IMR-90 (cell line): ENCODE measurements around the gene USP47. TPM values are rescaled to one million over a fixed set of nuclear protein-coding genes. Genes with fewer than 3 reads are reported as not detected.
A peak's percentile ranks its signal among the peaks of the same experiment; 100 is the strongest.

Experiments used
- ATAC-seq: fragments of 200-7000 bp; cut with Tn5 transposase; 2 replicates; pipeline ENCODE4 v1.9.1; 2020; ENCODE audit warnings: low read depth, mild to moderate bottlenecking, moderate library complexity
- BruUV-seq: library from RNA; stranded (reverse); fragments of 400-500 nt; replicated peaks from 2 replicates; lab custom pipeline; 2021; lab: Mats Ljungman, UMichigan
- CTCF ChIA-PET: fragments of 300-600 bp; formaldehyde crosslinking; extraction: SDS; loops from one replicate; lab custom pipeline; 2021; ENCODE audit warnings: antibody characterized with exemption; lab: Yijun Ruan, JAX
- POLR2A ChIA-PET: fragments of 300-600 bp; sonication (Branson Sonifier 250); formaldehyde crosslinking; loops from one replicate; lab custom pipeline; 2022; ENCODE audit warnings: antibody characterized with exemption; ENCODE audit not compliant: unreplicated experiment; lab: Charles Lee
- DNase-seq: peaks from one replicate; pipeline ENCODE4 v3.0.0; 2013
- H2AFZ ChIP-seq: replicated peaks from 2 replicates; pipeline ENCODE3; 2013; ENCODE audit warnings: low read length, mild to moderate bottlenecking; ENCODE audit not compliant: poor library complexity
- H2AK5ac ChIP-seq: 2 replicates; pipeline ENCODE4 v1.6.1; 2013; ENCODE audit warnings: low read depth, low read length, inconsistent platforms
- H2AK9ac ChIP-seq: replicated peaks from 2 replicates; pipeline ENCODE3; 2013; ENCODE audit warnings: mild to moderate bottlenecking, low read depth, low read length, moderate library complexity; ENCODE audit not compliant: poor library complexity
- H2BK120ac ChIP-seq: 2 replicates; pipeline ENCODE4 v1.6.1; 2013; ENCODE audit warnings: low read depth, low read length, inconsistent platforms
- H2BK15ac ChIP-seq: 3 replicates; pipeline ENCODE4 v1.6.1; 2013; ENCODE audit warnings: low read depth, low read length, inconsistent platforms
- H2BK20ac ChIP-seq: 2 replicates; pipeline ENCODE4 v1.6.1; 2013; ENCODE audit warnings: low read depth, mild to moderate bottlenecking, inconsistent platforms, low read length, moderate library complexity
- H2BK5ac ChIP-seq: 2 replicates; pipeline ENCODE4 v1.6.1; 2013; ENCODE audit warnings: mild to moderate bottlenecking, low read depth, low read length, inconsistent platforms; ENCODE audit not compliant: poor library complexity, severe bottlenecking
- H3K14ac ChIP-seq: replicated peaks from 2 replicates; pipeline ENCODE4 v1.6.1; 2013; ENCODE audit warnings: low read depth, low read length, inconsistent platforms
- H3K18ac ChIP-seq: 2 replicates; pipeline ENCODE4 v1.6.1; 2013; ENCODE audit warnings: low read depth, low read length, control low read depth
- H3K23ac ChIP-seq: 2 replicates; pipeline ENCODE4 v1.6.1; 2013; ENCODE audit warnings: low read depth, low read length, inconsistent platforms
- H3K27ac ChIP-seq: 2 replicates; pipeline ENCODE4 v1.5.1; 2013; ENCODE audit warnings: mild to moderate bottlenecking, control low read depth, low read length; ENCODE audit not compliant: insufficient read depth
- H3K27me3 ChIP-seq: 2 replicates; pipeline ENCODE4 v1.6.1; 2013; ENCODE audit warnings: low read length; ENCODE audit not compliant: control insufficient read depth, insufficient read depth
- H3K36me3 ChIP-seq: 2 replicates; pipeline ENCODE4 v1.6.1; 2013; ENCODE audit warnings: low read length, mixed read lengths; ENCODE audit not compliant: control insufficient read depth, insufficient read depth
- H3K4ac ChIP-seq: 2 replicates; pipeline ENCODE4 v1.6.1; 2013; ENCODE audit warnings: low read depth, low read length, inconsistent platforms
- H3K4me1 ChIP-seq: 2 replicates; pipeline ENCODE4 v1.6.1; 2013; ENCODE audit warnings: low read length, mixed read lengths; ENCODE audit not compliant: control insufficient read depth, insufficient read depth
- H3K4me2 ChIP-seq: 2 replicates; pipeline ENCODE4 v1.6.1; 2013; ENCODE audit warnings: low read depth, mild to moderate bottlenecking, control low read depth, low read length, moderate library complexity
- H3K4me3 ChIP-seq: 2 replicates; pipeline ENCODE4 v1.5.1; 2013; ENCODE audit warnings: low read depth, mild to moderate bottlenecking, control low read depth, low read length, moderate library complexity; ENCODE audit not compliant: insufficient read depth
- H3K56ac ChIP-seq: 2 replicates; pipeline ENCODE4 v1.6.1; 2013; ENCODE audit warnings: low read length, inconsistent platforms; ENCODE audit not compliant: insufficient read depth; ENCODE audit errors: extremely low read depth
- H3K79me1 ChIP-seq, 2 experiments: 2 replicates each; pipeline ENCODE4 v1.6.1; 2013; ENCODE audit warnings: low read length in 2 of 2, inconsistent platforms in 1 of 2, low read depth in 1 of 2
- H3K9ac ChIP-seq: 2 replicates; pipeline ENCODE4 v1.6.1; 2013; ENCODE audit warnings: low read depth, low read length, control low read depth
- H3K9me1 ChIP-seq: 2 replicates; pipeline ENCODE4 v1.6.1; 2013; ENCODE audit warnings: low read length, inconsistent platforms; ENCODE audit not compliant: insufficient read depth
- H3K9me3 ChIP-seq: 2 replicates; pipeline ENCODE4 v1.6.1; 2013; ENCODE audit warnings: low read length; ENCODE audit not compliant: control insufficient read depth, insufficient read depth
- H4K20me1 ChIP-seq: 2 replicates; pipeline ENCODE4 v1.6.1; 2013; ENCODE audit warnings: low read length, inconsistent platforms; ENCODE audit not compliant: insufficient read depth
- H4K5ac ChIP-seq: 2 replicates; pipeline ENCODE4 v1.6.1; 2013; ENCODE audit warnings: mild to moderate bottlenecking, low read depth, low read length, control low read depth
- H4K8ac ChIP-seq, 2 experiments: 2 replicates each; pipeline ENCODE4 v1.6.1; 2013; ENCODE audit warnings: low read depth in 2 of 2, low read length in 2 of 2, control low read depth in 1 of 2, inconsistent platforms in 1 of 2
- H4K91ac ChIP-seq: 2 replicates; pipeline ENCODE4 v1.6.1; 2013; ENCODE audit warnings: low read depth, low read length, inconsistent platforms; ENCODE audit not compliant: insufficient read depth
- BHLHE40 ChIP-seq: fragments of 150-350 bp; IDR thresholded peaks from 2 replicates; pipeline ENCODE4 v1.6.1; 2016; ENCODE audit warnings: mild to moderate bottlenecking, low read depth, low read length
- CEBPB ChIP-seq: IDR thresholded peaks from 2 replicates; pipeline ENCODE4 v1.6.1; 2012; ENCODE audit warnings: low read depth, low read length, improper control_type of control experiment
- CTCF ChIP-seq: conservative IDR thresholded peaks from 2 replicates; pipeline ENCODE4 v1.5.1; 2012; ENCODE audit warnings: mild to moderate bottlenecking, low read depth, low read length, improper control_type of control experiment
- ELK1 ChIP-seq: fragments of 150-350 bp; IDR thresholded peaks from 2 replicates; pipeline ENCODE4 v1.6.1; 2016; ENCODE audit warnings: low read depth, mild to moderate bottlenecking, low read length, moderate library complexity, borderline replicate concordance
- FOS ChIP-seq: fragments of 150-350 bp; IDR thresholded peaks from 2 replicates; pipeline ENCODE4 v1.6.1; 2016; ENCODE audit warnings: low read depth, low read length
- MAFK ChIP-seq: IDR thresholded peaks from 2 replicates; pipeline ENCODE4 v1.6.1; 2012; ENCODE audit warnings: low read depth, low read length, improper control_type of control experiment
- MAZ ChIP-seq: IDR thresholded peaks from 2 replicates; pipeline ENCODE4 v1.6.1; 2012; ENCODE audit warnings: low read depth, mild to moderate bottlenecking, low read length, improper control_type of control experiment, moderate library complexity, borderline replicate concordance
- MXI1 ChIP-seq: IDR thresholded peaks from 2 replicates; pipeline ENCODE4 v1.6.1; 2012; ENCODE audit warnings: low read depth, mild to moderate bottlenecking, low read length, moderate library complexity, borderline replicate concordance
- NFE2L2 ChIP-seq: fragments of 150-350 bp; IDR thresholded peaks from 2 replicates; pipeline ENCODE4 v1.6.1; 2016; ENCODE audit warnings: low read depth, mild to moderate bottlenecking, low read length
- POLR2A ChIP-seq: IDR thresholded peaks from 2 replicates; pipeline ENCODE4 v1.6.1; 2012; ENCODE audit warnings: mild to moderate bottlenecking, low read depth, low read length
- RCOR1 ChIP-seq: IDR thresholded peaks from 2 replicates; pipeline ENCODE4 v1.6.1; 2012; ENCODE audit warnings: mild to moderate bottlenecking, low read length, improper control_type of control experiment; ENCODE audit not compliant: insufficient replicate concordance
- RFX5 ChIP-seq: IDR thresholded peaks from 2 replicates; pipeline ENCODE4 v1.8.0; 2012; ENCODE audit warnings: low read depth, mild to moderate bottlenecking, low read length, moderate library complexity
- SMC3 ChIP-seq: fragments of 150-350 bp; IDR thresholded peaks from 2 replicates; pipeline ENCODE4 v1.6.1; 2016; ENCODE audit warnings: low read depth, mild to moderate bottlenecking, antibody characterized with exemption, low read length, moderate library complexity
- USF2 ChIP-seq: fragments of 150-350 bp; IDR thresholded peaks from 2 replicates; pipeline ENCODE4 v1.6.1; 2017; ENCODE audit warnings: mild to moderate bottlenecking, antibody characterized with exemption, low read length, low read depth
- WGBS, 2 experiments: methylation state at CpG; one replicate each; pipeline versions ENCODE4 v1.1.5 to v1.1.7; 2013; ENCODE audit warnings: missing lambda C conversion rate in 2 of 2; ENCODE audit not compliant: insufficient read length in 1 of 2; ENCODE audit errors: extremely low coverage in 2 of 2; 5-methylcytosine and 5-hydroxymethylcytosine counted together
- dilution Hi-C: fragments of 300-500 bp; cut with HindIII; formaldehyde crosslinking; loops from one replicate; pipeline ENCODE4 v1.14.3; 2018; ENCODE audit warnings: low sequenced_read_pairs; ENCODE audit not compliant: unreplicated experiment
- in situ Hi-C: fragments of 300-500 bp; cut with MboI; formaldehyde crosslinking; loops from 3 replicates; pipeline ENCODE4 v1.14.3; 2019; ENCODE audit warnings: low sequenced_read_pairs, inconsistent platforms, mixed read lengths
- intact Hi-C: fragments of 100-400 bp; cut with micrococcal nuclease; formaldehyde crosslinking; loops from 2 replicates; pipeline ENCODE4 v1.10.0; 2022
- polyA plus RNA-seq, 3 experiments: library from polyadenylated mRNA; depleted of rRNA; stranded (reverse); fragments of >200 nt; gene quantifications; 2 replicates each; pipeline ENCODE4 v1.2.3, GENCODE V29; 2012; ENCODE audit warnings: low replicate concordance in 1 of 3
- total RNA-seq: library from RNA; depleted of rRNA; stranded (reverse); fragments of >200 nt; gene quantifications from 2 replicates; pipeline ENCODE4 v1.2.3, GENCODE V29; 2012

The USP47 gene
- total and polyA plus RNA-seq, 2 of the 4 experiments (the other 2 are of a cell fraction) = 15.0 to 110 TPM

- no peaks in the 10 kb centered on the region for H3K36me3 ChIP-seq
- peaks cover 10% of the 10 kb centered on the region for H3K4me1 ChIP-seq
- H2BK5ac ChIP-seq = no peak overlapping the region
- no peak overlapping the region for H4K8ac ChIP-seq
- H4K20me1 ChIP-seq = peaks cover 59% of the 10 kb centered on the region
- H3K18ac ChIP-seq = no peak overlapping the region
- no peak overlapping the region for H3K27ac ChIP-seq
- DNase-seq (peak; percentile 35), ATAC-seq (no peak)
- H4K5ac ChIP-seq = no peak overlapping the region
- H3K14ac ChIP-seq = no peak overlapping the region
- H3K9me1 ChIP-seq = peaks cover 11% of the 10 kb centered on the region
- no peak overlapping the region for H3K56ac ChIP-seq
- no peak for TF ChIP-seq ELK1
- no peak for TF ChIP-seq SMC3
- no peak for TF ChIP-seq BHLHE40
- TF ChIP-seq POLR2A = no peak
- no peak for TF ChIP-seq CEBPB
- TF ChIP-seq MXI1 = no peak
- no peak for TF ChIP-seq RCOR1
- no peak for TF ChIP-seq USF2
- no peak for TF ChIP-seq RFX5
- no peak for TF ChIP-seq MAFK
- no peak for TF ChIP-seq CTCF
- TF ChIP-seq NFE2L2 = no peak
- TF ChIP-seq FOS = no peak
- no peak for TF ChIP-seq MAZ
- POLR2A ChIA-PET = interaction anchor here (0.6 kb wide), 1 partner anchor 905 kb away, joined by 3 read pairs; no protein-coding TSS in a partner anchor
- no peak overlapping the region for H2AK5ac ChIP-seq
- in situ Hi-C loops (no loop called here), dilution Hi-C loops (no loop called here), intact Hi-C loops (loop anchor here (5.0 kb wide), 1 partner anchor 437 kb away; no protein-coding TSS in a partner anchor)
- H3K27me3 ChIP-seq = no peaks in the 10 kb centered on the region
- peaks cover 4 to 43% of the 10 kb centered on the region in 2 experiments; a peak in 3 of 4 replicates for H3K79me1 ChIP-seq
- H3K23ac ChIP-seq = no peak overlapping the region
- no peak overlapping the region for H2AFZ ChIP-seq
- H2AK9ac ChIP-seq = no peak overlapping the region
- no CpG with 5 or more reads among the region's 1 CpG for WGBS, 2 experiments
- CTCF ChIA-PET = no interaction called here
- no TSS peak for BruUV-seq
- no peak overlapping the region for H3K4ac ChIP-seq
- no peak overlapping the region for H3K4me3 ChIP-seq
- no peak overlapping the region for H3K9ac ChIP-seq
- H2BK120ac ChIP-seq = no peak overlapping the region
- no peaks in the 10 kb centered on the region for H3K9me3 ChIP-seq
- no peak overlapping the region for H2BK15ac ChIP-seq
- no peak overlapping the region for H2BK20ac ChIP-seq
- peak overlapping the region; percentile 45; the same call in 1 of the 2 replicates for H3K4me2 ChIP-seq
- H4K91ac ChIP-seq = no peak overlapping the region
Measured at GRCh38 chr11:11845551-11845950, 3.8 kb downstream of the USP47 start.
